SK-N-MC (cell line): ENCODE data around the gene MAP3K5.

ENCODE experiments used
- EZH2 ChIP-seq: fragments of 200-600 bp; sonication (generic); IDR thresholded peaks from one replicate; pipeline ENCODE4 v1.6.1; 2017; ENCODE audit warnings: antibody characterized with exemption
- POLR2AphosphoS5 ChIP-seq: IDR thresholded peaks from 2 replicates; pipeline ENCODE4 v1.6.1; 2012; ENCODE audit warnings: mild to moderate bottlenecking, low read depth, low read length, borderline replicate concordance

- TF ChIP-seq EZH2 (no peak), POLR2AphosphoS5 (no peak)
Observed at GRCh38 chr6:136696238-136696637, 96.0 kb downstream of the MAP3K5 start.
